GM15510 (cell line): Measurements from ENCODE around the gene CELF2.

Experiments used
- POLR2A ChIP-seq: IDR thresholded peaks from 3 replicates; pipeline ENCODE4 v1.6.1; 2011; ENCODE audit warnings: borderline replicate concordance; ENCODE audit not compliant: insufficient read length; ENCODE audit errors: extremely low read depth

Gene CELF2

GRCh38 chr10:11255796-11256444 is 238.2 kb downstream of the CELF2 start:
- no peak for TF ChIP-seq POLR2A

- TF ChIP-seq POLR2A = no peak
These were observed 239.2 kb downstream of the CELF2 start for GRCh38 chr10:11256896-11257295.

GRCh38 chr10:11257440-11258090 is 239.9 kb downstream of the CELF2 start:
- no peak for TF ChIP-seq POLR2A

GRCh38 chr10:11260170-11260569 is 242.5 kb downstream of the CELF2 start:
- no peak for TF ChIP-seq POLR2A

- TF ChIP-seq POLR2A = no peak
These were observed 243.5 kb downstream of the CELF2 start for GRCh38 chr10:11261143-11261542.

GRCh38 chr10:11261687-11262493 is 244.2 kb downstream of the CELF2 start:
- no peak for TF ChIP-seq POLR2A

- no peak for TF ChIP-seq POLR2A
These were observed 245.0 kb downstream of the CELF2 start for GRCh38 chr10:11262494-11263345.

- no peak for TF ChIP-seq POLR2A
These were observed 246.1 kb downstream of the CELF2 start for GRCh38 chr10:11263767-11264166.

- no peak for TF ChIP-seq POLR2A
These were observed 246.8 kb downstream of the CELF2 start for GRCh38 chr10:11264296-11265048.

- TF ChIP-seq POLR2A = no peak
These were observed 247.8 kb downstream of the CELF2 start for GRCh38 chr10:11265484-11265883.

GRCh38 chr10:11266426-11266825 is 248.8 kb downstream of the CELF2 start:
- TF ChIP-seq POLR2A = no peak

GRCh38 chr10:11270135-11270857 is 252.6 kb downstream of the CELF2 start:
- peak; percentile 18 for TF ChIP-seq POLR2A

GRCh38 chr10:11270858-11271179 is 253.1 kb downstream of the CELF2 start:
- no peak for TF ChIP-seq POLR2A
